Sigmoid colon (tissue), 7 donors: ENCODE measurements around the gene TNNI3. TPM values are rescaled to one million over a fixed set of nuclear protein-coding genes. Genes with fewer than 3 reads are reported as not detected.
"Not testable (repeated sequence)": the region's sequence is repeated elsewhere in the genome, so short reads cannot be mapped to it uniquely, and the experiment has no call there.

Source experiments
- DNase-seq: peaks from one replicate; pipeline ENCODE4 v3.0.0-alpha.2; 2019
- H3K27ac ChIP-seq, 4 donors: fragments of 200-600 bp; sonication (generic); one replicate each; pipeline ENCODE4 v1.5.1; 2016 to 2019; ENCODE audit warnings: mild to moderate bottlenecking in 1 of 4
- H3K27me3 ChIP-seq, 3 donors: fragments of 200-600 bp; sonication (generic); one replicate each; pipeline ENCODE4 v1.5.1; 2019; ENCODE audit warnings: mild to moderate bottlenecking in 1 of 3
- H3K36me3 ChIP-seq, 4 donors: fragments of 200-600 bp; sonication (generic); one replicate each; pipeline ENCODE4 v1.5.1; 2016 to 2019
- H3K4me1 ChIP-seq, 4 donors: fragments of 200-600 bp; sonication (generic); one replicate each; pipeline ENCODE4 v1.5.1; 2017 to 2019
- H3K4me3 ChIP-seq, 4 donors: fragments of 200-600 bp; sonication (generic); one replicate each; pipeline ENCODE4 v1.5.1; 2017 to 2019; ENCODE audit warnings: mild to moderate bottlenecking in 2 of 4, moderate library complexity in 1 of 4
- H3K9me3 ChIP-seq, 4 donors: fragments of 200-600 bp in 3 of 4; sonication (generic) in 3 of 4; one replicate each; pipeline versions ENCODE4 v1.5.1 to v1.6.1; 2013 to 2019
- EP300 ChIP-seq, 4 donors: sonication (generic); formaldehyde crosslinking; IDR thresholded peaks; one replicate each; pipeline ENCODE4 v1.6.1; 2017; ENCODE audit warnings: antibody characterized with exemption in 4 of 4
- POLR2A ChIP-seq, 2 donors: fragments of 450-650 bp; IDR thresholded peaks; one replicate each; pipeline ENCODE4 v1.6.1; 2016; ENCODE audit warnings: antibody characterized with exemption in 2 of 2, mild to moderate bottlenecking in 2 of 2, moderate library complexity in 2 of 2
- POLR2AphosphoS5 ChIP-seq, 4 donors: sonication (generic); formaldehyde crosslinking; IDR thresholded peaks; one replicate each; pipeline ENCODE4 v1.6.1; 2017; ENCODE audit warnings: antibody characterized with exemption in 4 of 4
- WGBS, 2 donors: extraction: QIAGEN DNeasy Blood & Tissue Kit; methylation state at CpG; one replicate each; pipeline ENCODE4 v1.1.7; 2013; 5-methylcytosine and 5-hydroxymethylcytosine counted together
- intact Hi-C: fragments of 100-400 bp; cut with DNase I; formaldehyde crosslinking; loops from one replicate; pipeline ENCODE4 v1.15.1; 2023
- polyA plus RNA-seq, 3 donors: library from polyadenylated mRNA; stranded (reverse); fragments of 200-250 nt; gene quantifications; one replicate each; pipeline ENCODE4 v1.2.3, GENCODE V29; 2013
- total RNA-seq, 4 donors: library from RNA; depleted of rRNA; stranded (reverse); fragments of >200 nt; gene quantifications; one replicate each; pipeline ENCODE4 v1.1.0, GENCODE V29; 2016
- TF ChIP-seq, protein P1 (sequence below), 4 experiments: fragments of 450-650 bp in 3 of 4; fragments of 200-600 bp in 1 of 4; IDR thresholded peaks; one replicate each; pipeline ENCODE4 v1.5.1; 2016 to 2019; ENCODE audit warnings: antibody characterized with exemption in 4 of 4, mild to moderate bottlenecking in 3 of 4, moderate library complexity in 2 of 4
- donor health status: healthy with polysubstance abuse.
- donor health status: Bipolar disorder and iron deficiency.
- donor health status: healthy.

The TNNI3 gene
- not detected for total RNA-seq
- 10 to 100 TPM in 1 of 3 donors, 1 to 10 TPM in 2; 3.6 to 45.5 (median 3.6) TPM for polyA plus RNA-seq

DNA sequence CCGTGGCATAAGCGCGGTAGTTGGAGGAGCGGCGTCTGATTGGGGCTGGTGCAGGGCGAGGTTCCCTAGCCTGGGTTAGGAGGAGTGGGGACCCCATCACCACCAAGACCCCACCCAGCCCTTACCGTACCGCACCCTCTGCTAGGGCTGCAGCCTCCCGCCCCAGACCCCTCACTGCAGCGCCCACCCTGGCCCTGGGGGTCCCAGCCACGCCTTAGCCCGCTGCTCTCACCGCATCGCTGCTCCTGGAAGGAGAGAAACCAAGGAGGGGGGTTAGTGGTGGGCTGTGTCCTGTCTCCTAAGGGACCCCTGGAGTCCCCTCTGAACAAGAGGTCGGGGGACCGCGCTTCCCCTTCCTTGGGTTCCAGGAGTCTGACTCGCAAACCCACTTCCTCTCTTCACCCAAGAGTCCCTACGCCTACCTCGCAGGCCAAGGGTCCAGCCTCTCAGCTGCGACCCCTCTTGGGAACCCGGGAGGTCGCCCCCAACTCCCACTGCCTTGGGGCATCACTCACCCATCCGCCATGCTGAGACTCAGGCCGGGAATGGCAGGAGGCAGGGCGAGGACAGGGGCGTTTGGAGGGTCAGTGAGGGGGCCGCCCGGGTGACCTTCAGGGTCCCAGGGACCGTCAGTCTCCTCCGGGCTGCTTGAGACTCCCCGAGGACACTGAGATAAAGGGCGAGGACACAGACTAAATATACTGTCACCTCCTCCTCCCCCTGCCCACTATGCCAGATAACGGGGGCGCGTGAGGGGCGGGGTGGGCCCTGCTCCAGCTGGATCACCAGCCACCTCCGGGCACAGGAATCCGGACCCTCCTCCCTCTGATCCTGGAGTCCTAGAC is at the start of gene TNNI3:
Gene TNNI3 (minus strand): TSS at position 669 of the 845 bp plus-strand sequence. CDS start 143 bp downstream, at position 526.
- no peak within 1 kb of the TSS for H3K27ac ChIP-seq
- H3K4me1 ChIP-seq = peaks cover 0 to 16% (median 6%) of the 10 kb centered on the region in 4 donors
- H3K27me3 ChIP-seq = peaks cover 34 to 96% (median 85%) of the 10 kb centered on the region in 3 donors
- no peaks in the 10 kb centered on the region for H3K9me3 ChIP-seq
- 46 to 52% methylated on average over 39 of the region's 39 CpGs for WGBS, 2 donors
- no peak for TF ChIP-seq POLR2A (IDR thresholded peaks at IDR 0.05)
- TF ChIP-seq POLR2AphosphoS5 (IDR thresholded peaks at IDR 0.05) = no peak
- no peak for TF ChIP-seq EP300 (IDR thresholded peaks at IDR 0.05)
- TF ChIP-seq, protein P1, sequence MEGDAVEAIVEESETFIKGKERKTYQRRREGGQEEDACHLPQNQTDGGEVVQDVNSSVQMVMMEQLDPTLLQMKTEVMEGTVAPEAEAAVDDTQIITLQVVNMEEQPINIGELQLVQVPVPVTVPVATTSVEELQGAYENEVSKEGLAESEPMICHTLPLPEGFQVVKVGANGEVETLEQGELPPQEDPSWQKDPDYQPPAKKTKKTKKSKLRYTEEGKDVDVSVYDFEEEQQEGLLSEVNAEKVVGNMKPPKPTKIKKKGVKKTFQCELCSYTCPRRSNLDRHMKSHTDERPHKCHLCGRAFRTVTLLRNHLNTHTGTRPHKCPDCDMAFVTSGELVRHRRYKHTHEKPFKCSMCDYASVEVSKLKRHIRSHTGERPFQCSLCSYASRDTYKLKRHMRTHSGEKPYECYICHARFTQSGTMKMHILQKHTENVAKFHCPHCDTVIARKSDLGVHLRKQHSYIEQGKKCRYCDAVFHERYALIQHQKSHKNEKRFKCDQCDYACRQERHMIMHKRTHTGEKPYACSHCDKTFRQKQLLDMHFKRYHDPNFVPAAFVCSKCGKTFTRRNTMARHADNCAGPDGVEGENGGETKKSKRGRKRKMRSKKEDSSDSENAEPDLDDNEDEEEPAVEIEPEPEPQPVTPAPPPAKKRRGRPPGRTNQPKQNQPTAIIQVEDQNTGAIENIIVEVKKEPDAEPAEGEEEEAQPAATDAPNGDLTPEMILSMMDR (IDR thresholded peaks at IDR 0.05) = no peak
- H3K36me3 ChIP-seq = no peaks in the 10 kb centered on the region
- H3K4me3 ChIP-seq = no peak within 1 kb of the TSS
- intact Hi-C loops = no loop called here
- no peak for DNase-seq

DNA sequence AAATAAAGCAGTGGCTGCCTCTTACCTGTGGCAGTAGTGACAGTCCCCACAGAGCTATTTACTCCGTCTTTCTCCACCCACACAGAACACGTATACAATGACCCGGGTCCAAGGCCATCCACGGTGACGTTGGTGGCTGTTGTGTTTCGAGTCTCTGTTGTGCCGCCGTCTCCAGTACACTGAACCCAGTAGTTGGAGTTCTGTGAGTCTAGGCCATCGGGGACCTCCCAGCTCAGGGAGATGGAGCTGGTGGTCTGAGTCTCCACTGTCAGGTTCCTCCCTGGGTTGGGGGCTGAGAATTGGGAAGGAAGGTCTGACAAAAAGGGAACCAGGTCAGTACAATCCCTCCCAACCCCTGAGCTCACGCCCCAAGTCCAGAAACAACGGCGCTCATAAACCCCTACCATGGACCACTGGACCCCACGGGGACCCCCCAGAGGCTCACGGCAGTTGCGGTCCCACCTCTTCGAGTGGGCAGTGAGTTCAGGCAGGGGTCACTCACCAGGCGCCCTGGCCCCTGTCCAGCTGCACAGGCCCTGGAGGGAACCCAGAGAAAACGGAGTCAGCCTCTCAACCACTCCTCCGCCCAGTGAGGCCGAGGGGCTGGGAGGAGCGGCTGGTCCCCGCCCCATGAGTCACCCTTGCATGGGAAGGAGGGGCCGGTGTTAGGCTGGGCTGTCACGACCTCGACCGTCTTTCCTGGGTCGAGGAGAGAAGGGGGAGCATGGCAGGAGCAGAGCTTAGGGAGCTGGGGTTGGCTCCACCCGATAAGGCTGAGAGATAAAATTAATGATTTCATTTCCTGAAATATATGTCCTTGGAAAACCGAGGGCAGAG is 49.4 kb upstream of the TNNI3 start:
- Histone ChIP-seq H3K4me1 (peaks cover 0 to 28% (median 26%) of the 10 kb centered on the region in 4 donors), H3K9me3 (no peaks in the 10 kb centered on the region), H3K27ac (no peak overlapping the region), H3K27me3 (peaks cover 0 to 3% (median 0%) of the 10 kb centered on the region in 3 donors), H3K36me3 (no peaks in the 10 kb centered on the region), H3K4me3 (peak overlapping the region in 3 of 4 donors; percentile 20 to 27 (median 22))
- intact Hi-C loops = no loop called here
- TF ChIP-seq, protein P1 (IDR thresholded peaks at IDR 0.05) = no peak
- peak in 1 of 2 donors; percentile 66 for TF ChIP-seq POLR2A (IDR thresholded peaks at IDR 0.05)
- TF ChIP-seq POLR2AphosphoS5 (IDR thresholded peaks at IDR 0.05) = peak in 3 of 4 donors; percentile 41 to 44 (median 42)
- TF ChIP-seq EP300 (IDR thresholded peaks at IDR 0.05) = no peak
- WGBS, 2 donors = 10 to 33% methylated on average over 29 of the region's 29 CpGs
- peak; percentile 86 for DNase-seq

DNA sequence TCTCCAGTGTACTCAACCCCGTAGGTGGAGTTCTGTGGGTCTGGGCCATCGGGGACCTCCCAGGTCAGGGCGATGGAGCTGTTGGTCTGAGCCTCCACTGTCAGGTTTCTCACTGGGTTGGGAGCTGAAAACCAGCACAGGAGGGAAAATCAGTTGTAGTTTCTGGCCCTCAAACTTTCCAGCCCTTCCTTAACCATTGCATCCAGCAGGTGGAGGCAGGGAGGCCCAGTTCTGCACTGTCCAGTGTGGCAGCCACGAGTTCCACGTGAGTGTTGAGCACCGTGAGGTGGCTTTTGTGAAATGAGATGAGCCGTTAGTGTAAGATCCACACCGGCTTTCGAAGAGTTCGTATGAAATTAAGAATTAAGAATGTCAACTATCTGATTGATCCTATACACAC is 44.7 kb upstream of the TNNI3 start:
- H3K27ac ChIP-seq, H3K4me3 ChIP-seq, H3K4me1 ChIP-seq, intact Hi-C loops, DNase-seq, H3K27me3 ChIP-seq, H3K36me3 ChIP-seq, H3K9me3 ChIP-seq: not testable (repeated sequence)
- TF ChIP-seq, protein P1 (IDR thresholded peaks at IDR 0.05) = peak in 1 of 4 experiments; percentile 10
- WGBS, 2 donors = 77 to 85% methylated on average over 10 of the region's 10 CpGs

DNA sequence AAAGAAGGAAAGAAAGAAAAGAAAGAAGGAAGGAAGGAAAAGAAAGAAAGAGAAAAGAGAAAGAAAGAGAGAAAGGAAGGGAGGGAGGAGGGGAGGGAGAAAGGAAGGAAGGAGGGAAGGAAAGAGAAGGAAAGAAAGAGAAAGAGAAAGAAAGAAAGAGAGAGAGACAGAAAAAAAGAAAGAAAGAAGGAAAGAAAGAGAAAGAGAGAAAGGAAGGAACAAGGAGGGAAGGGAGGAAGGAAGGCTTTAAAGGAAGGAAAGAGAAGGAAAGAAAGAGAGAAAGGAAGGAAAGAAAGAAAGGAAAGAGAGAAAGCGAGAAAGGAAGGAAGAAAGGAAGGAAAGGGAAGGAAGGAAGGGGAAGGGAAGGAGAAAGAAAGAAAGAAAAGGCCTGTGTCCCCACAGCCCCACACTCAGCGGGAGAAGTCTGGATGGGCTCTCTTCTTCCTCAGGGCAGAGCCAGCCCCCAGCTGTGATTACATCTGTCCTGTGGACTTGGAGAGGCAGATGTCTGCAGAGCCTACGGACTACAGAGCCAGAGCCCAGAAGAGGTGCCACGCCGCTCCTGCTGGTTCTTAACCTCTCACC is 42.2 kb upstream of the TNNI3 start:
- Histone ChIP-seq H3K36me3 (no peaks in the 10 kb centered on the region), H3K27ac (no peak overlapping the region), H3K9me3 (no peaks in the 10 kb centered on the region), H3K4me1 (no peaks in the 10 kb centered on the region), H3K4me3 (no peak overlapping the region), H3K27me3 (no peaks in the 10 kb centered on the region)
- intact Hi-C loops = no loop called here
- 69 to 77% methylated on average over 5 of the region's 5 CpGs for WGBS, 2 donors
- no peak for DNase-seq
- TF ChIP-seq EP300 (IDR thresholded peaks at IDR 0.05) (no peak), POLR2A (IDR thresholded peaks at IDR 0.05) (no peak), POLR2AphosphoS5 (IDR thresholded peaks at IDR 0.05) (no peak)
- TF ChIP-seq, protein P1 (IDR thresholded peaks at IDR 0.05) = no peak
